Urinary bladder (tissue), 2 donors: Measurements from ENCODE around the gene PPIP5K1. TPM values are rescaled to one million over a fixed set of nuclear protein-coding genes. Genes with fewer than 3 reads are reported as not detected.

Experiments used
- polyA plus RNA-seq: library from polyadenylated mRNA; stranded (reverse); fragments of 200-250 nt; gene quantifications from one replicate; pipeline ENCODE4 v1.2.3, GENCODE V29; 2013
- small RNA-seq: library from RNA; depleted of rRNA; stranded (forward); fragments of <200 nt; gene quantifications from one replicate; pipeline ENCODE3, GENCODE V24; 2014
- total RNA-seq: library from RNA; depleted of rRNA; stranded (reverse); fragments of >200 nt; gene quantifications from one replicate; pipeline ENCODE4 v1.2.3, GENCODE V29; 2014
- donor health status: healthy.

The PPIP5K1 gene
- total and polyA plus RNA-seq, 2 donors: 12.2 to 20.7 TPM

Small RNA genes lying within 50 kb of the gene (small RNA-seq; reads per million reads assigned to genes)
- gene RNU6-554P (not detected), gene RNU6-610P (not detected)

Other genes starting within 250 kb of the PPIP5K1 start
- gene ZSCAN29, start 219.2 kb downstream of the PPIP5K1 start, total RNA-seq: 24.4 TPM
- 11.9 TPM for gene ZSCAN29, start 219.2 kb downstream of the PPIP5K1 start, polyA plus RNA-seq
- gene TUBGCP4, start 219.1 kb downstream of the PPIP5K1 start, total RNA-seq: 14.3 TPM
- 9.7 TPM for gene TUBGCP4, start 219.1 kb downstream of the PPIP5K1 start, polyA plus RNA-seq
- 106 TPM for gene TP53BP1, start 97.1 kb downstream of the PPIP5K1 start, total RNA-seq
- gene TP53BP1, start 97.1 kb downstream of the PPIP5K1 start, polyA plus RNA-seq: 16.7 TPM
- 14.3 TPM for gene MAP1A, start 72.6 kb downstream of the PPIP5K1 start, total RNA-seq
- gene MAP1A, start 72.6 kb downstream of the PPIP5K1 start, polyA plus RNA-seq: 27.3 TPM
- gene CKMT1B, start 3.8 kb upstream of the PPIP5K1 start, total RNA-seq: 0.63 TPM
- 2.7 TPM for gene CKMT1B, start 3.8 kb upstream of the PPIP5K1 start, polyA plus RNA-seq
- 0.05 TPM for gene STRC, start 28.6 kb upstream of the PPIP5K1 start, total RNA-seq
- gene STRC, start 28.6 kb upstream of the PPIP5K1 start, polyA plus RNA-seq: 0.20 TPM
- 4.7 TPM for gene CATSPER2, start 58.6 kb upstream of the PPIP5K1 start, total RNA-seq
- gene CATSPER2, start 58.6 kb upstream of the PPIP5K1 start, polyA plus RNA-seq: 0.82 TPM
- 0.79 TPM for gene CKMT1A, start 103.7 kb upstream of the PPIP5K1 start, total RNA-seq
- gene CKMT1A, start 103.7 kb upstream of the PPIP5K1 start, polyA plus RNA-seq: 2.4 TPM
- gene PDIA3, start 156.2 kb upstream of the PPIP5K1 start, total RNA-seq: 167 TPM
- gene PDIA3, start 156.2 kb upstream of the PPIP5K1 start, polyA plus RNA-seq: 159 TPM
- 5.4 TPM for gene ELL3, start 186.8 kb upstream of the PPIP5K1 start, total RNA-seq
- gene ELL3, start 186.8 kb upstream of the PPIP5K1 start, polyA plus RNA-seq: 4.1 TPM
- gene SERF2, start 202.1 kb upstream of the PPIP5K1 start, total RNA-seq: 248 TPM
- 1,227 TPM for gene SERF2, start 202.1 kb upstream of the PPIP5K1 start, polyA plus RNA-seq
- gene SERINC4, start 210.0 kb upstream of the PPIP5K1 start, total RNA-seq: not detected
- gene SERINC4, start 210.0 kb upstream of the PPIP5K1 start, polyA plus RNA-seq: 0.61 TPM
- 5.3 TPM for gene HYPK, start 210.4 kb upstream of the PPIP5K1 start, total RNA-seq
- gene HYPK, start 210.4 kb upstream of the PPIP5K1 start, polyA plus RNA-seq: 11.9 TPM
- 22.4 TPM for gene MFAP1, start 234.5 kb upstream of the PPIP5K1 start, total RNA-seq
- 26.2 TPM for gene MFAP1, start 234.5 kb upstream of the PPIP5K1 start, polyA plus RNA-seq
- gene WDR76, start 236.8 kb upstream of the PPIP5K1 start, total RNA-seq: 17.1 TPM
- gene WDR76, start 236.8 kb upstream of the PPIP5K1 start, polyA plus RNA-seq: 3.1 TPM